Lower leg skin (tissue), 3 donors: Measurements from ENCODE around the gene TTR.

Experiments
- POLR2A ChIP-seq, 2 donors: fragments of 450-650 bp; IDR thresholded peaks; one replicate each; pipeline ENCODE4 v1.6.1; 2016 to 2017; ENCODE audit warnings: antibody characterized with exemption in 2 of 2, mild to moderate bottlenecking in 1 of 2, moderate library complexity in 1 of 2
- TF ChIP-seq, protein P1 (sequence below), 3 donors: fragments of 450-650 bp; IDR thresholded peaks; one replicate each; pipeline ENCODE4 v1.5.1; 2016; ENCODE audit warnings: antibody characterized with exemption in 3 of 3, mild to moderate bottlenecking in 3 of 3, moderate library complexity in 2 of 3

DNA sequence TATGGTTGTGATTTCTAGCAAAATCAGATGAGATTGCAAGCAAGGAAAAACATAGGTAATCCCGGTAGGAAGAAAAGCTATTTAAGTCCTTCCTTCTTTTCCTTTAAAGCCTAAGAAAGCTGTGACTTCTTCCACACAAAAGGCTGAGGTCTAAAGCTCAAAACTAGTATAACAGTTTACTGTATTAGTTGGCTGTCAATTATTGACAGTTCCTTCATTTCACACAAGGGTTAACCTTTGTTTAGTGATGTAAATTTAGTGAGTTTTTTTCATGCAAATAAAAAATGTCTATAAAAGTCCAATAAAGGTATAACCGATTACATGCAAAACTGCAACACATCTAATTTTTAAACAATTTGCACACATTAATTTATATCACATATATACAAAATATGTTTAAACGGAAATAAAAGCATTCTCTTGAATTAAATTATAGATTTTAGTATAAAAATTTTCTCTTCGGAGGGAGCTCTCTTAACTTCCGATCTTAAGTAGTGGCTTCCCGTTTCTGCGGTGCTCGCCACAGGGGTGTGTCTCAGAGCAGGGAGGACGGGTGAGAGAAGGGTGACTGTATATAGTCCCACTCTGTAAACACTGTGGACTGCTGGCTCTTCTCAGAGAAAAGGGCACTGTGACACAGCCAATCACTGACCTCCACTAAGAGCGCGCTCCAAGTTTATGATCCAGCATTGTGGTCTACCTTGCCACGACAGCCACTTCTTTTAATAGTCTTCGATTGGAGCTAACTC lies 33.4 kb downstream of the TTR start:
- TF ChIP-seq, protein P1, sequence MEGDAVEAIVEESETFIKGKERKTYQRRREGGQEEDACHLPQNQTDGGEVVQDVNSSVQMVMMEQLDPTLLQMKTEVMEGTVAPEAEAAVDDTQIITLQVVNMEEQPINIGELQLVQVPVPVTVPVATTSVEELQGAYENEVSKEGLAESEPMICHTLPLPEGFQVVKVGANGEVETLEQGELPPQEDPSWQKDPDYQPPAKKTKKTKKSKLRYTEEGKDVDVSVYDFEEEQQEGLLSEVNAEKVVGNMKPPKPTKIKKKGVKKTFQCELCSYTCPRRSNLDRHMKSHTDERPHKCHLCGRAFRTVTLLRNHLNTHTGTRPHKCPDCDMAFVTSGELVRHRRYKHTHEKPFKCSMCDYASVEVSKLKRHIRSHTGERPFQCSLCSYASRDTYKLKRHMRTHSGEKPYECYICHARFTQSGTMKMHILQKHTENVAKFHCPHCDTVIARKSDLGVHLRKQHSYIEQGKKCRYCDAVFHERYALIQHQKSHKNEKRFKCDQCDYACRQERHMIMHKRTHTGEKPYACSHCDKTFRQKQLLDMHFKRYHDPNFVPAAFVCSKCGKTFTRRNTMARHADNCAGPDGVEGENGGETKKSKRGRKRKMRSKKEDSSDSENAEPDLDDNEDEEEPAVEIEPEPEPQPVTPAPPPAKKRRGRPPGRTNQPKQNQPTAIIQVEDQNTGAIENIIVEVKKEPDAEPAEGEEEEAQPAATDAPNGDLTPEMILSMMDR (IDR thresholded peaks at IDR 0.05): no peak
- TF ChIP-seq POLR2A (IDR thresholded peaks at IDR 0.05): no peak
